Endometrial microvascular endothelial cells (primary cell): ENCODE results near the gene AKR1A1. TPM values are rescaled to one million over a fixed set of nuclear protein-coding genes. Genes with fewer than 3 reads are reported as not detected.

ENCODE experiments used
- in situ Hi-C: cut with HindIII; loops from 2 replicates; pipeline ENCODE4 v1.10.0; 2017; ENCODE audit warnings: low sequenced_read_pairs, low pct_unique_long_range_greater_than_20kb; ENCODE audit errors: inconsistent ontology term
- total RNA-seq: library from RNA; depleted of rRNA; stranded (reverse); fragments of >200 nt; gene quantifications from one replicate; pipeline ENCODE4 v1.2.3, GENCODE V29; 2015; ENCODE audit errors: inconsistent ontology term

AKR1A1 gene
- total RNA-seq, 1 donor from 2014 or later: 114 TPM

GRCh38 chr1:45607404-45608074 is 56.9 kb downstream of the AKR1A1 start:
- in situ Hi-C loops: no loop called here

GRCh38 chr1:45608175-45609156 is 57.8 kb downstream of the AKR1A1 start:
- in situ Hi-C loops: no loop called here

DNA sequence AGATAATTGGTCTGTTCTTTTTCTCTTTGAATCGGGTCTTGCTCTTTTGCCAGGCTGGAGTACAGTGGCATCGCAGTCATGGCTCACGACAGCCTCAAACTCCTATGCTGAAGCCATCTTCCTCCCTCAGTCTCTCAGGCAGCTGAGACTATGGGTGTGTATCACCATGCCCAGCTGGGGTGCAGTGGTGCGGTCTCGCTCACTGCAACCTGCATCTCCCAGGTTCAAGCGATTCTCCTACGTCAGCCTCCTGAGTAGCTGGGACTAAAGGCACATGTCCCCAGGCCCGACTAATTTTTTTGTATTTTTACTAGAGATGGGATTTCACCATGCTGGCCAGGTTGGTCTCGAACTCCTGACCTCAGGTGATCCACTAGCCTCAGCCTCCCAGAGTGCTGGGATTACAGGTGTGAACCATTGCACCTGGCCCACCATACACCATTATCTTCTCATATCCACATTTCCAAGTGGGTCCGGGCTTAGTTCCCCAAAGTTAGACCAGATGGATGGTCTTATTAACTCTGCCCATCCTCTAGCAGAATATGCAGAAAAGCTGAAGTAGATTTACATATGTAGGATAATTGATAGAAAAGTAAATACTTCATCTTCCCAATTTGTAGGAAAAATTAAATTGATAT is 60.1 kb downstream of the AKR1A1 start:
- in situ Hi-C loops: no loop called here

DNA sequence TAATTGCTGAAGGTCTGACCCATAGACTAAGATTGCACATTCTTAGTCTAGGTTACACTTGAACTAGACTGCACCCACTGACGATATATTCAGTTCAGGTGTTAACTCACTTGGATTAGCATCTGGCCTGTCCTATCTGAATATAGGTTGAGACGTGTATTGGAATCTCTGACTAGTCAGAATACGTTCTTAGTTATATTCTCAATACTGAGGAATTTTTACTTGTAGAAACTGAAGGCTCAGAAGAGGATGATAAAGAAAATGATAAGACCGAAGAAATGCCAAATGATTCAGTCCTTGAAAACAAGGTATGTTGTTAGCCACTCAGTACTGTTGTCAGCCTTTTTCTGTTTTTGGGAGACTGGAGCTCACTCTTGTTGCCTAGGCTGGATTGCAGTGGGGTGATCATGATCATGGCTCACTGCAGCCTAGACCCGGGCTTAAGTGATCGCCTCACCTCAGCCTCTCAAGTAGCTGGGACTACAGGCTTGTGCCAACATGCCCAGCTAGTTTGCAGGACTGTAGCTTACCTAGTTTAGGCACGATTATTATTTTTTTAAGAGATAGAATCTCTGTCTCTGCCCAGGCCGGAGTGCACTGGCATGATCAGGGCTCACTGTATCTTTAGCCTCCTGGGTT is 62.4 kb downstream of the AKR1A1 start:
- in situ Hi-C loops: no loop called here

DNA sequence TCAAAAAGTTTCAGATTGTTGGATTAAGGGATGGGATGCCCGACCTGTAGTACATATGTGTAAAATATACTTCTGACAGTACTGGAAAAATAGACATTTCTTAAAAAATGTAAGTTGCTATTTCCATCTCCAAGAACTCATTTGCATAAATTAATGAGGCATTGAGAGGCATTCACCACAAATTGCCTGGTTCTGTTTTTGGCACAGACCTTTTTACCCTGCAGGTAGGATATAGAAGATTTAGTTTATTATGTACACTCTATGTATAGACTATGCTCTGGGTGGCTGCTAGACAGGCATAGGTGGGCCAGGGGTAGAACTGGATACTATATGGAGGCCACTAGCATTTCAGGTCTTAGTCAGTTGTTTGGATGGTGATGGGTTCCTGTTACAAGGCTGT is 65.3 kb downstream of the AKR1A1 start:
- in situ Hi-C loops: no loop called here

GRCh38 chr1:45617618-45618017 is 67.0 kb downstream of the AKR1A1 start:
- in situ Hi-C loops: no loop called here

GRCh38 chr1:45619149-45619921 is 68.7 kb downstream of the AKR1A1 start:
- in situ Hi-C loops: no loop called here

Other genes with a start within 250 kb of the AKR1A1 start
- gene HPDL, start 223.9 kb upstream of the AKR1A1 start, total RNA-seq: 9.1 TPM
- 43.5 TPM for gene TOE1, start 210.7 kb upstream of the AKR1A1 start, total RNA-seq
- 15.2 TPM for gene MUTYH, start 210.4 kb upstream of the AKR1A1 start, total RNA-seq
- gene TESK2, start 59.7 kb upstream of the AKR1A1 start, total RNA-seq: 0.37 TPM
- 6.0 TPM for gene CCDC163, start 50.8 kb upstream of the AKR1A1 start, total RNA-seq
- gene MMACHC, start 50.5 kb upstream of the AKR1A1 start, total RNA-seq: 7.4 TPM
- 1,007 TPM for gene PRDX1, start 28.9 kb upstream of the AKR1A1 start, total RNA-seq
- gene NASP, start 33.2 kb downstream of the AKR1A1 start, total RNA-seq: 105 TPM
- gene CCDC17, start 73.2 kb downstream of the AKR1A1 start, total RNA-seq: not detected
- gene GPBP1L1, start 135.7 kb downstream of the AKR1A1 start, total RNA-seq: 54.6 TPM
- 50.3 TPM for gene TMEM69, start 137.4 kb downstream of the AKR1A1 start, total RNA-seq
- gene IPP, start 199.8 kb downstream of the AKR1A1 start, total RNA-seq: 8.5 TPM